Measurements from ENCODE around the gene ANXA10.

- TF ChIP-seq CTCF (IDR thresholded peaks at IDR 0.05; ENCODE audit: poor library complexity) (no peak), EZH2 (IDR thresholded peaks at IDR 0.05; ENCODE audit: borderline replicate concordance) (no peak)
These were observed 4.1 kb downstream of the ANXA10 start for GRCh38 chr4:168096407-168096784.
